ENCODE data around the gene SNRNP40.
"Not testable (repeated sequence)": the region's sequence is repeated elsewhere in the genome, so short reads cannot be mapped to it uniquely, and the experiment has no call there.

The SNRNP40 gene

GRCh38 chr1:31296486-31297276 is at the start of gene SNRNP40, which contains the start of gene ZCCHC17:
TSS of gene SNRNP40 (minus strand) at chr1:31296788. CDS start at chr1:31296751, 37 bp downstream.
TSS of gene ZCCHC17 (plus strand) at chr1:31297032. CDS start at chr1:31310099, 13,067 bp downstream.
- DNase-seq, result peak; percentile 99

- no peak for DNase-seq
Observed at GRCh38 chr1:31345635-31346034, 49.0 kb upstream of the SNRNP40 start.

DNA sequence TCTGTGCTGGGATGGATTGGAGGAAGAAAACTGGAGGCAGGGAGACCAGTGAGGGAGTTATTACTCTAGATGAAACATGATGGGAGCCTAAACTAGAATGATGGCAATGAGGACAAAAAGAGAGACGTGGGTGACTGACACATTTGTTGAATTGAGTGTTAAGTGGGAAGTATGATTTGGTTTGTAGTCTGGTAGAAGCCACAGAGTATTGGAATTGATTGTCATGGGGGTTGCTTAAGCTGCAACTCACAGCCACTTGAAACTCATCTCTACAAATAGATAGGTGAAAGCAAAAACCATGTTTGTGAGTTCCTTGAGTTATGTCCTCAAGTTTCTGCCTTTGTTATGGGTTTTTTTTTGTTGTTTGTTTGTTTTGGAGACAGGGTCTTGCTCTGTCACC is 47.9 kb upstream of the SNRNP40 start:
- DNase-seq, result no peak

GRCh38 chr1:31336687-31337467 is 40.3 kb upstream of the SNRNP40 start:
- no peak for DNase-seq

- DNase-seq, result peak; percentile 7
Observed at GRCh38 chr1:31335007-31335406, 38.4 kb upstream of the SNRNP40 start.

DNA sequence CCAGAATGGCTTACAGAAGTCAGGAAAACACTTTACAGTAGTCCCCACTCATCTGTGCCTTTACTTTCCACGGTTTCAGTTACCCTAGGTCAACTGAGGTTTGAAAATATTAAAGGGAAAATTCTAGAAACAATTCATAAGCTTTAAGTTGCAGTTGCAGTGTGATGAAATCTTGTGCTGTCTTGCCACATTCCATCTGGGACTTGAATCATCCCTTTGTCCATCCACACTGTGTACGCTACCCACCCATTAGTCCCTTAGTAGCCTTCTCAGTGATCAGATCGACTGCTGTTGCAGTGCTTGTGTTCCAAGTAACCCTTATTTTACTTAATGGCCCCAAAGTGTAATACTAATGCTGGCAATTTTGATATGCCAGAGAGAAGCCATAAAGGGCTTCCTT is 30.8 kb upstream of the SNRNP40 start:
- no peak for DNase-seq

- DNase-seq, result no peak
Observed at GRCh38 chr1:31326461-31326860, 29.9 kb upstream of the SNRNP40 start.

- no peak for DNase-seq
Observed at GRCh38 chr1:31324992-31325391, 28.4 kb upstream of the SNRNP40 start.

GRCh38 chr1:31324093-31324492 is 27.5 kb upstream of the SNRNP40 start:
- DNase-seq, result no peak

- no peak for DNase-seq
Observed at GRCh38 chr1:31318146-31318545, 21.6 kb upstream of the SNRNP40 start.

DNA sequence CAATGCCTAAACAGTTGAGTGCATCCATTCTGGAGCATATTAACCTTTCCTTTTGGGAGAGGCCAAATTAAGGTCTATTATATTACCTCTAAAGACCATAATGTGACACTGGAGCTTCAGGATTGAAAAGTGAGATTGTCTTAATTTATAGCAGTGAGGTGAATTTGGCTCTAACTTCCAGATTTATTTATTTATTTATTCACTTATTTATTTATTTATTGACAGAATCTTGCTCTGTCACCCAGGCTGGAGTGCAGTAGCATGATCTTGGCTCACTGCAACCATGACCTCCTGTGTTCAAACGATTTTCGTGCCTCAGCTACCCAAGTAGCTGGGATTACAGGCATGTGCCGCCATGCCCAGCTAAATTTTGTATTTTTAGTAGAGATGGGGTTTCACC is 19.3 kb upstream of the SNRNP40 start:
- DNase-seq, result peak; percentile 55

DNA sequence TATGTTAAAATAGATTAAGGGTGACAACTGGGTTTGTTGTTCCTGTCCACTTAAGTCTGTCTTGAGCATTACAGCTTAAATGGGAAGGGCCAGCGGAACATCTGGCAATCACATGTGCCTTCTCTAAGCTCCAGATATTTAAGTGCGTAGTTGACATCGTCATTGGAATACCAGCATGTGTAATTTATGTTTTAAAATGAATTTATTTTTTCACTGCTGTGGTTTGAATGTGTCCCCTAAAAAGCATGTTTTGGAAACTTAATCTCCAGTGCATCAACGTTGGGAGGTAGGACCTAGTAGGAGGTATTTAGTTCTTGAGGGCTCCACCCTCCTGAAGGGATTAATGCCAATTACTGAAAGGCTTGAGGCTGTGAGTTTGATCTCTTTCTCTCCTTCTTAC is 13.6 kb upstream of the SNRNP40 start:
- DNase-seq, result no peak

DNA sequence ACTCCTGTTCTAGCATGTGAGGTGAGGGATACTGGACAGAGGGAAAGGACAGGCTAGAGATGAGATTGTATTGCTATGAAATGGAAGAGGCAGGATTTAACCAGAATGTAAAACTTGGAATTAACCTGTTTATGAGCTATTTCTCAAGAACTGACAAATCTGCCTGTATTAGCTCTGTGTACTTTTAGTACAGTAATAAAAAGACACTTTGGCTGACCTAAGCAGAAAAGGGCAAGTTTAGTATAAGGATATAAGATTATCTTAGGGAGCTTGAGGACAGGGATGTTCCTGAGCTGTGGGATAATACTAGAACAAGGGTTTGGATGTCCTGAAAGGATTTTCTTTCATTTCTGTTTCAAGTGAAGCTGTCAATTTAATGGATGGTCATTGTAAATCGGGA is 11.4 kb upstream of the SNRNP40 start:
- no peak for DNase-seq

- DNase-seq, result no peak
Observed at GRCh38 chr1:31306278-31306677, 9.7 kb upstream of the SNRNP40 start.

DNA sequence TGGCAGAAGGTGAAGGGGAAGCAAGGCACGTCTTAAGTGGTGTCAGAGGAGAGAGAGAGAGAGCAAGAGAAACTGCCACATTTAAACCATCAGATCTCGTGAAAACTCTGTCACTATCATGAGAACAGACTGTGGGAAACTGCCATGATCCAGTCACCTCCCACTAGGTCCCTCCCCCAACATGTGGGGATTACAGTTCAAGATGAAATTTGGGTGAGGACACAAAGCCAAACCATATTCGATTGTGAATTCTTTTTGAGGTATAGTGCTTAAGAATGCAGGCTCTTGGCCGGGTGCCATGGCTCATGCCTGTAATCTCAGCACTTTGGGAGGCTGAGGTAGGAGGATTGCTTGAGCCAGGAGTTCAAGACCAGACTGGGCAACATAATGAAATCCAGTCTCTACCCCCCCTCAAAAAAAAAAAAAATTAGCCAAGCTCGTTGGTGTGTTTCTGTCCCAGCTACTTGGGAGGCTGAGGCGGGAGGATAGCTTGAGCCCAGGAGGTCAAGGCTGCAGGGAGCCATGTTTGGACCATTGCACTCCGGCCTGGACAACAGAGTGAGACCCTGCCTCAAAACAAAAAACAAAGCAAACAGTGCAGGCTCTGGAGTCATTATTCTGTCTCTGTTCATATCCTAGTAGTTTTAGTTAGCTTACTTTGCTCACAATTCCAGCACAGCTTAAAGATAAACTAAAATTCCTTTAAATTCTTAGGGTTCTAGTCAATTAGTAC is 6.3 kb upstream of the SNRNP40 start:
- no peak for DNase-seq

GRCh38 chr1:31300193-31300592 is 3.6 kb upstream of the SNRNP40 start:
- DNase-seq, result no peak

DNA sequence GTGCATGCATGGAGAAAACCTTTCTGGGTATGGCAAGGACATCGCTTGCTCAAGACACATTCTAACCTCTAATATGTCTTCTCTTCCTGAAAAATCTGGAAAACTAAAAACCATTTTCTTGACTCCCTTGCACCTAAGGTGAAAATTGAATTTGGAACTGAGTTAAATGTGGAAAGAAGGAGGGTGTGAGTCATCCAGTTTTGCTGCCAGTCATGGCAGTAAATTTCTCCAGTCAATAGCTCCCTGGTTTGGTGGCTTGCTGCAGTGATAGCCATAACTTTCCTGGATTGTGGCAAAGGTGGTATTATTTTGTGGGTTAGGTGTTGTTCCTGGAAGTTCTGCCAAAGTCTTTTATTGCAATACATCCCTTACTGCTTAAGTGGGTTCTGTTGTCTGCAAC is 2.8 kb upstream of the SNRNP40 start:
- DNase-seq, result no peak

- DNase-seq, result no peak
Observed at GRCh38 chr1:31297277-31298247, 974 bp upstream of the SNRNP40 start.

GRCh38 chr1:31295874-31296485 is 608 bp downstream of the SNRNP40 start:
- DNase-seq, result no peak

GRCh38 chr1:31289021-31289420 is 7.6 kb downstream of the SNRNP40 start:
- DNase-seq, result no peak

DNA sequence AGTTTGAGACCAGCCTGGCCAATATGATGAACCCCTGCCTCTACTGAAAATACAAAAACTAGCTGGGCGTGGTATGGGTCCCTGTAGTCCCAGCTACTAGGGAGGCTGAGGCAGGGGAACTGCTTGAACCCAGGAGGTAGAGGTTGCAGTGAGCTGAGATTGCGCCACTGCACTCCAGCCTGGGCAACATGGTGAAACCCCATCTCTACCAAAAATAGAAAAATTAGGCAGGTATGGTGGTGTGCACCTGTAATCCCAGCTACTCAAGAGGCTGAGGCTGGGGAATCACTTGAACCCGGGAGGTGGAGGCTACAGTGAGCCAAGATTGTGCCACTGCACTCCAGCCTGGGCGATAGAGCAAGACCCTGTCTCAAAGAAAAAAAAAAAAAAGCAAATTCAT is 8.8 kb downstream of the SNRNP40 start:
- DNase-seq, result not testable (repeated sequence)

GRCh38 chr1:31282426-31282825 is 14.2 kb downstream of the SNRNP40 start:
- DNase-seq, result not testable (repeated sequence)
